ENCODE data around the gene CLDN24.

The CLDN24 gene

GRCh38 chr4:183323295-183323694, 1.1 kb upstream of the CLDN24 start:
- no peak overlapping the region for H3K4me3 ChIP-seq (replicated peaks; ENCODE audit: insufficient read depth, low read length)
- H3K27ac ChIP-seq (replicated peaks): no peak overlapping the region
- no peaks in the 10 kb centered on the region for H3K27me3 ChIP-seq (ENCODE audit: insufficient read depth, poor library complexity, severe bottlenecking)
- no peak for DNase-seq (ENCODE audit: low read depth in 1 of 2, low spot score in 1 of 2)
- TF ChIP-seq SPI1 (IDR thresholded peaks at IDR 0.05; ENCODE audit: borderline replicate concordance, low read depth): no peak
- TF ChIP-seq POLR2AphosphoS5 (IDR thresholded peaks at IDR 0.05; ENCODE audit: low read depth): no peak
- no peak for TF ChIP-seq REST (IDR thresholded peaks at IDR 0.05; ENCODE audit: insufficient replicate concordance, low read depth)
- TF ChIP-seq GABPA (IDR thresholded peaks at IDR 0.05; ENCODE audit: low read depth): no peak
- TF ChIP-seq CTCF (IDR thresholded peaks at IDR 0.05; ENCODE audit: insufficient read depth, low read length): no peak

GRCh38 chr4:183321516-183321915, 710 bp downstream of the CLDN24 start:
- H3K27ac ChIP-seq (replicated peaks): no peak overlapping the region
- DNase-seq (ENCODE audit: low read depth in 1 of 2, low spot score in 1 of 2): no peak

GRCh38 chr4:183321079-183321478, 1.1 kb downstream of the CLDN24 start:
- Histone ChIP-seq H3K27ac (replicated peaks) (no peak overlapping the region), H3K4me3 (replicated peaks; ENCODE audit: insufficient read depth, low read length) (no peak overlapping the region), H3K27me3 (ENCODE audit: insufficient read depth, poor library complexity, severe bottlenecking) (no peaks in the 10 kb centered on the region)
- no peak for TF ChIP-seq GABPA (IDR thresholded peaks at IDR 0.05; ENCODE audit: low read depth)
- no peak for TF ChIP-seq POLR2AphosphoS5 (IDR thresholded peaks at IDR 0.05; ENCODE audit: low read depth)
- TF ChIP-seq SPI1 (IDR thresholded peaks at IDR 0.05; ENCODE audit: borderline replicate concordance, low read depth): no peak
- TF ChIP-seq CTCF (IDR thresholded peaks at IDR 0.05; ENCODE audit: insufficient read depth, low read length): no peak
- TF ChIP-seq REST (IDR thresholded peaks at IDR 0.05; ENCODE audit: insufficient replicate concordance, low read depth): no peak
- no peak for DNase-seq (ENCODE audit: low read depth in 1 of 2, low spot score in 1 of 2)

More at GRCh38 chr4:183321516-183321915, 710 bp downstream of the CLDN24 start:
- no peak overlapping the region for H3K4me3 ChIP-seq (replicated peaks; ENCODE audit: insufficient read depth, low read length)
- TF ChIP-seq GABPA (IDR thresholded peaks at IDR 0.05; ENCODE audit: low read depth): no peak
- no peak for TF ChIP-seq SPI1 (IDR thresholded peaks at IDR 0.05; ENCODE audit: borderline replicate concordance, low read depth)
- no peak for TF ChIP-seq POLR2AphosphoS5 (IDR thresholded peaks at IDR 0.05; ENCODE audit: low read depth)
- no peak for TF ChIP-seq REST (IDR thresholded peaks at IDR 0.05; ENCODE audit: insufficient replicate concordance, low read depth)
- no peak for TF ChIP-seq CTCF (IDR thresholded peaks at IDR 0.05; ENCODE audit: insufficient read depth, low read length)
- no peaks in the 10 kb centered on the region for H3K27me3 ChIP-seq (ENCODE audit: insufficient read depth, poor library complexity, severe bottlenecking)
